ENCODE data around the gene AEBP1.

Gene AEBP1

DNA sequence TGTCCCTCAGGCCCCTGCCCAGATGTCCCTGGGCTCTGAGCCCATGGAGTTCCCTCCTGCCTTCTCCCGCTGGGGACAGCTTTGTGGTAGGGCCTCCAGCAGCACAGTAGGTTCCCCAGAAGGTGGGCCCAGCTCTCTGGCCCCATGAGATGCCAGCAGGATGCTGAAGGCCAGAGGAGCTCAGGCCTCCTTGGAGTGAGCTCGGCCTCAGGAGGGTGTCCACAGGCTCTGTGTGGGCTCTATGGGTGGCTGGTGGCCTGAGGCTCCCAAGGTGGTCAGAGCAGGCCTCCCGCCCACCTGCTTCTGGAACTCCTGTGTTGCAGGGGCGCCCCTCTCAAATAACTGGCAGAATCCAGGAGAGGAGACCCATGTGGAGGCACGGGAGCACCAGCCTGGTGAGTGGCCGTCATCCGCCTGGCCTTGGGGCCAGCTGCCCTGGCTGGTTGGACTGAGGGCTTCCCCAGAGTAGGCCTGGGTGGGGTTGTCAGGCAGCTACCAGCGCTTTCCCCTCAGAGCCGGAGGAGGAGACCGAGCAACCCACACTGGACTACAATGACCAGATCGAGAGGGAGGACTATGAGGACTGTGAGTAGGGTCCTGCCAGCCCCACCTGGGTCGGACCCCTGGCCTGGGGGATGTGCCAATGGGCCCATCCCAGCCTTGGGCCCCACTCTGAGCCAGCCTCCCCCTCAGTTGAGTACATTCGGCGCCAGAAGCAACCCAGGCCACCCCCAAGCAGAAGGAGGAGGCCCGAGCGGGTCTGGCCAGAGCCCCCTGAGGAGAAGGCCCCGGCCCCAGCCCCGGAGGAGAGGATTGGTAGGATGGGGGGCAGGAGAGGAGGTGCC lies 3.2 kb downstream of the AEBP1 start:
- TF ChIP-seq, protein P1, sequence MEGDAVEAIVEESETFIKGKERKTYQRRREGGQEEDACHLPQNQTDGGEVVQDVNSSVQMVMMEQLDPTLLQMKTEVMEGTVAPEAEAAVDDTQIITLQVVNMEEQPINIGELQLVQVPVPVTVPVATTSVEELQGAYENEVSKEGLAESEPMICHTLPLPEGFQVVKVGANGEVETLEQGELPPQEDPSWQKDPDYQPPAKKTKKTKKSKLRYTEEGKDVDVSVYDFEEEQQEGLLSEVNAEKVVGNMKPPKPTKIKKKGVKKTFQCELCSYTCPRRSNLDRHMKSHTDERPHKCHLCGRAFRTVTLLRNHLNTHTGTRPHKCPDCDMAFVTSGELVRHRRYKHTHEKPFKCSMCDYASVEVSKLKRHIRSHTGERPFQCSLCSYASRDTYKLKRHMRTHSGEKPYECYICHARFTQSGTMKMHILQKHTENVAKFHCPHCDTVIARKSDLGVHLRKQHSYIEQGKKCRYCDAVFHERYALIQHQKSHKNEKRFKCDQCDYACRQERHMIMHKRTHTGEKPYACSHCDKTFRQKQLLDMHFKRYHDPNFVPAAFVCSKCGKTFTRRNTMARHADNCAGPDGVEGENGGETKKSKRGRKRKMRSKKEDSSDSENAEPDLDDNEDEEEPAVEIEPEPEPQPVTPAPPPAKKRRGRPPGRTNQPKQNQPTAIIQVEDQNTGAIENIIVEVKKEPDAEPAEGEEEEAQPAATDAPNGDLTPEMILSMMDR (IDR thresholded peaks at IDR 0.05; ENCODE audit: borderline replicate concordance, insufficient read depth, low read depth, low read length), result no peak
- H3K4me3 ChIP-seq (ENCODE audit: low read depth, low read length), result no peak overlapping the region

DNA sequence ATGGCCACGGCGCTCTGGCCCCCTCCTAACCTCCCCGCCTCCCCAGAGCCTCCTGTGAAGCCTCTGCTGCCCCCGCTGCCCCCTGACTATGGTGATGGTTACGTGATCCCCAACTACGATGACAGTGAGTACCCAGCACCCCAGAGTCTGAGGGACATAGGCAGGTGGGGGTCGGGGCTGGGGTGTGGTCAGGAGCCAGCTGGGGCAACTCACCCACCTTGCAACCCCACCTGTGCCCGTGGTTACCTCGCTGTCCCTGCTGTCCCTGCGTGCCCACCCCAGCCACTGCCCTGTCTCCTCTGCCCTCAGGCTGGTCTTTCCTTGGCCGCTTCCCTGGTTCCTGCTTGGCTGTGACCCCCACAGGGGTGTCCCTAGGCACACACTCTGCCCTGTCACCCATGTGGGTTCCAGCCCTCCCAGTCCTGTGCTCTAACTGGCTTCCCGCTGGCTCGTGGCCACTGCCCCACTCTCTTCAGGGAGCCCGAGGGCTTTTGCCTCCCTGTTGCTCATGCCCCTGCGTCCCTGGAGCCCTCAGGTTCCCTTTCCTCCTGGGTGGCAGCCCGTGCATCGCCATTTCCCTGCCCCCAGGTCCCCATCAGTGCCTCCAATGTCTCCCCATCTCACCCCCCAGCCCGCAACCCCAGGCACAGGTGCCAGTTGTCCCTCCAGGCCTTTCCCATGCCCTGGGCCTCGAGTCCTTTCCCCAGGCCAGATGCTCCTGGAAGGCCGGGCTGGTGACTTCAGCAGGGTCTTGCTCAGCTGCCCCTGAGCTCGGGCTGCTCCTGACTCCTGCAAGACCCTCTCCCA lies 4.0 kb downstream of the AEBP1 start:
- TF ChIP-seq, protein P1 (IDR thresholded peaks at IDR 0.05; ENCODE audit: borderline replicate concordance, insufficient read depth, low read depth, low read length), result no peak

DNA sequence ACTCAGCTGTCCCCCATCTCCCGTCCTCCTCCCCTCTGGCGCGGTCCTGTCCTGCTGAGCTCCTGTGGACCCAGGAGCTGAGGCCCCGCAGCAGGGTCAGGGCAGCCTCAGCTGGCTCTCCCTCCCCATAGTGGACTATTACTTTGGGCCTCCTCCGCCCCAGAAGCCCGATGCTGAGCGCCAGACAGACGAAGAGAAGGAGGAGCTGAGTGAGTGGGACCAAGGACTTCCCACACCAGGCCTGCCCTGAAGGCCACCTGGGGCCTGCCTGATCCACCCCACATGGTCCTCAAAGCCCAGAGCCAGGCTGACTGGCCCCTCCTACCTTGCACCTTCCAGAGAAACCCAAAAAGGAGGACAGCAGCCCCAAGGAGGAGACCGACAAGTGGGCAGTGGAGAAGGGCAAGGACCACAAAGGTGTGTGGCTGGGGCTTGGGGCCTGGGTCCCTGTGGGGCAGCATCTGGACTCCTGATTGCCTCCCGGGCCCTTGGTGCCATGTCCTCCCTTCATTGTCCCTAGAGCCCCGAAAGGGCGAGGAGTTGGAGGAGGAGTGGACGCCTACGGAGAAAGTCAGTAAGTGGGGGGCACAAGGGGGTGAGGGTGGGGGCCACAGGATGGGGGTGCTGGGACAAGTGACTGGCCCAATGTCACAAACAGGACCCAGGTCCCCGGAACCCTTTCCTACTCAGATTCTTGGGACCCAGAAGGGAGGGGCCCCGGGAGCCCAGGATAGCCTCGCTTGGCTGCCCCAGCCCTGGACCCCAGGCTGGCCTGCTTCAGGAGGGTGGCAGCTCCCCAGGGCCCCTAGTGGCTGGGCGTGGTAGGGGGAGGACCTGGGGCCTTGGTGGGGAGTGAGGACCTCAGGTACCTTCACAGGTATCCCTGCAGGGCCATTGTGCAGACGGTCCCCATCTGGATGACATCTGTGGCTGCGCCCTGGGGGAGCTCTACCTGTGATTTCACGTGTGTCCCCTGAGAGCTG lies 4.9 kb downstream of the AEBP1 start:
- TF ChIP-seq, protein P1 (IDR thresholded peaks at IDR 0.05; ENCODE audit: borderline replicate concordance, insufficient read depth, low read depth, low read length), result peak; percentile 33; the same call in 1 of the 2 replicates
- H3K4me3 ChIP-seq (ENCODE audit: low read depth, low read length), result no peak overlapping the region

More for the DNA sequence above, 4.0 kb downstream of the AEBP1 start:
- no peak overlapping the region for H3K4me3 ChIP-seq (ENCODE audit: low read depth, low read length)

DNA sequence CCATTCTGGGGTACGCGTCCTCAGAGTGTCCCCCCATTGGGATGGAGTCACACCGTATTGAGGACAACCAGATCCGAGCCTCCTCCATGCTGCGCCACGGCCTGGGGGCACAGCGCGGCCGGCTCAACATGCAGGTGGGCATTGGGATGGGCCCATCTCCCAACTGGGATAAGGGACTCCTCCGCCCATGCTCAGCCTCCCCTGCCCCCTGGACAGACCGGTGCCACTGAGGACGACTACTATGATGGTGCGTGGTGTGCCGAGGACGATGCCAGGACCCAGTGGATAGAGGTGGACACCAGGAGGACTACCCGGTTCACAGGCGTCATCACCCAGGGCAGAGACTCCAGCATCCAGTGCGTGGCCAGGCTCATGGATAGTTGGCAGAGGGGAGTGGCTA lies 5.8 kb downstream of the AEBP1 start:
- no peak overlapping the region for H3K4me3 ChIP-seq (ENCODE audit: low read depth, low read length)
- TF ChIP-seq, protein P1 (IDR thresholded peaks at IDR 0.05; ENCODE audit: borderline replicate concordance, insufficient read depth, low read depth, low read length), result no peak

DNA sequence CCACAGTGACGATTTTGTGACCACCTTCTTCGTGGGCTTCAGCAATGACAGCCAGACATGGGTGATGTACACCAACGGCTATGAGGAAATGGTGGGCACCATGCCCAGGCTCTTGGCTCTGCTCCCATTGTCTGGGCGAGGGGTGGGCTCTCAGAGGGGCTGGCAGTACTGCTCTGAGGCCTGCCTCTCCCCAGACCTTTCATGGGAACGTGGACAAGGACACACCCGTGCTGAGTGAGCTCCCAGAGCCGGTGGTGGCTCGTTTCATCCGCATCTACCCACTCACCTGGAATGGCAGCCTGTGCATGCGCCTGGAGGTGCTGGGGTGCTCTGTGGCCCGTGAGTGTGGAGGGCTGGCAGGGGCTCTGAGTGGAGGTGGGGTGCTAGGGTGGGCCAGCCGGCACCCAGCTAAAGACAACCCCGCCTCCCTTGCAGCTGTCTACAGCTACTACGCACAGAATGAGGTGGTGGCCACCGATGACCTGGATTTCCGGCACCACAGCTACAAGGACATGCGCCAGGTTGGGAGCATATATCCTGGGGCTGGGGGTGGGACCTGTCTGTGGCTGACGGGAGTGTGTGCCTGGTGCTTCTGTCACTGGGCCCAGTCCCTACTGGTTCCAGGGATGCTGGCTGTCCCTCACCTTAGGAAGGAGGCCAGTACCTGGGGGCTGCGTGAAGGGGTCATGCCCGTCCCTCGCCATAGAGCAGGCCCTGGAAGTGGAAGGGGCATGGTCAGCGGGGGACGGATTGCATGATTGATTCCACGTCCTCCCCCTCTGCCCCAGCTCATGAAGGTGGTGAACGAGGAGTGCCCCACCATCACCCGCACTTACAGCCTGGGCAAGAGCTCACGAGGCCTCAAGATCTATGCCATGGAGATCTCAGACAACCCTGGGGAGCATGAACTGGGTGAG lies 6.8 kb downstream of the AEBP1 start:
- H3K4me3 ChIP-seq (ENCODE audit: low read depth, low read length), result no peak overlapping the region
- TF ChIP-seq, protein P1 (IDR thresholded peaks at IDR 0.05; ENCODE audit: borderline replicate concordance, insufficient read depth, low read depth, low read length), result no peak

DNA sequence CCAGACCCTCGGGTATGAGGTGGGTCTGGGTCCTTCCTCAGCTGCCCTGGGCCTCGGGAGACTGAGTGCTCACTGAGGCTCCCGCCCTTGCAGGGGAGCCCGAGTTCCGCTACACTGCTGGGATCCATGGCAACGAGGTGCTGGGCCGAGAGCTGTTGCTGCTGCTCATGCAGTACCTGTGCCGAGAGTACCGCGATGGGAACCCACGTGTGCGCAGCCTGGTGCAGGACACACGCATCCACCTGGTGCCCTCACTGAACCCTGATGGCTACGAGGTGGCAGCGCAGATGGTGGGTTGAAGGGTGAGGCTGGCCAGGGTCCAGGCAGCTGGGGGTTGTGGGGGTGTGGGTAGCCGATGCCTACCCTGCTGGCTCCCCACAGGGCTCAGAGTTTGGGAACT lies 7.6 kb downstream of the AEBP1 start:
- no peak overlapping the region for H3K4me3 ChIP-seq (ENCODE audit: low read depth, low read length)
- TF ChIP-seq, protein P1 (IDR thresholded peaks at IDR 0.05; ENCODE audit: borderline replicate concordance, insufficient read depth, low read depth, low read length), result no peak
